ENCODE measurements around the gene BARX2. TPM values are rescaled to one million over a fixed set of nuclear protein-coding genes. Genes with fewer than 3 reads are reported as not detected.

The BARX2 gene
- total RNA-seq, 4 donors from 2014 or later, result 11.1 to 31.8 (median 23.2) TPM

DNA sequence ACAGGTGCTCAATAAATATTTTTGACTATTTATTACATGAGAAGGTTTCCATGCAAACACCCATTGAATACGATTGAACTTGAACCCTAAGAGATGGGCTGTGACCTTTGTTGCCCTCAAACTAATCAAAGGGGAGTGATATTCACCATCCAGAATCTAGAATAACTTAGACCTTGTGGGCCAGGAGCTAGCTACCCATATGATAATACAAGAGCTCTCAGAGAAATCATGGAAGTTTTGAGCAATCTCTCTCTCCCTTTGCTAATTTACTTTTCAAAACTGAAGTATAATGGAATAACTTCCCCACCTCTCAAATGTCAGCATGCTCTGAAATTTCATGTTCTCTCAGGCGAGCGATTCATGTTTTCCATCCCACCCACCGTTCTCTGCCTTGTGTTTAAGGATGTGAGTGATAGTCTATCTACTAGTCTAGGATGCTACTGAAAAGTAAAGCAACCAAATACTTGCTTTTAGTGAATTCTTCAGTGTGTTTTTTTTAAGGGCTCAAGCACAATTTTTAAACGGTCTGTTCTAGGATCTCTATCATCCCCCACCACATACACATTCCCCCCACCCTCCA is 33.3 kb downstream of the BARX2 start:
- Histone ChIP-seq H3K4me3 (no peak overlapping the region), H3K27me3 (no peaks in the 10 kb centered on the region), H3K36me3 (no peaks in the 10 kb centered on the region), H3K9me3 (no peaks in the 10 kb centered on the region), H3K4me1 (no peaks in the 10 kb centered on the region), H3K27ac (no peak overlapping the region)
- 81% methylated on average over 5 of the region's 5 CpGs for WGBS
- TF ChIP-seq EP300 (IDR thresholded peaks at IDR 0.05), result no peak
- TF ChIP-seq POLR2A (IDR thresholded peaks at IDR 0.05), result no peak
- TF ChIP-seq, protein P1, sequence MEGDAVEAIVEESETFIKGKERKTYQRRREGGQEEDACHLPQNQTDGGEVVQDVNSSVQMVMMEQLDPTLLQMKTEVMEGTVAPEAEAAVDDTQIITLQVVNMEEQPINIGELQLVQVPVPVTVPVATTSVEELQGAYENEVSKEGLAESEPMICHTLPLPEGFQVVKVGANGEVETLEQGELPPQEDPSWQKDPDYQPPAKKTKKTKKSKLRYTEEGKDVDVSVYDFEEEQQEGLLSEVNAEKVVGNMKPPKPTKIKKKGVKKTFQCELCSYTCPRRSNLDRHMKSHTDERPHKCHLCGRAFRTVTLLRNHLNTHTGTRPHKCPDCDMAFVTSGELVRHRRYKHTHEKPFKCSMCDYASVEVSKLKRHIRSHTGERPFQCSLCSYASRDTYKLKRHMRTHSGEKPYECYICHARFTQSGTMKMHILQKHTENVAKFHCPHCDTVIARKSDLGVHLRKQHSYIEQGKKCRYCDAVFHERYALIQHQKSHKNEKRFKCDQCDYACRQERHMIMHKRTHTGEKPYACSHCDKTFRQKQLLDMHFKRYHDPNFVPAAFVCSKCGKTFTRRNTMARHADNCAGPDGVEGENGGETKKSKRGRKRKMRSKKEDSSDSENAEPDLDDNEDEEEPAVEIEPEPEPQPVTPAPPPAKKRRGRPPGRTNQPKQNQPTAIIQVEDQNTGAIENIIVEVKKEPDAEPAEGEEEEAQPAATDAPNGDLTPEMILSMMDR (IDR thresholded peaks at IDR 0.05), result no peak
- no peak for TF ChIP-seq POLR2AphosphoS5 (IDR thresholded peaks at IDR 0.05)
- no peak for DNase-seq (ENCODE audit: low spot score in 2 of 2)

GRCh38 chr11:129410395-129410960 is 34.8 kb downstream of the BARX2 start:
- no peak for TF ChIP-seq POLR2A (IDR thresholded peaks at IDR 0.05)
- no peak for TF ChIP-seq EP300 (IDR thresholded peaks at IDR 0.05)
- TF ChIP-seq, protein P1 (IDR thresholded peaks at IDR 0.05), result no peak
- no peak for TF ChIP-seq POLR2AphosphoS5 (IDR thresholded peaks at IDR 0.05)
- Histone ChIP-seq H3K4me3 (no peak overlapping the region), H3K27ac (no peak overlapping the region), H3K27me3 (no peaks in the 10 kb centered on the region), H3K36me3 (no peaks in the 10 kb centered on the region), H3K9me3 (no peaks in the 10 kb centered on the region), H3K4me1 (no peaks in the 10 kb centered on the region)
- no peak for DNase-seq (ENCODE audit: low spot score in 2 of 2)
- 94% methylated on average over 3 of the region's 3 CpGs for WGBS

GRCh38 chr11:129412494-129412893 is 36.8 kb downstream of the BARX2 start:
- no peaks in the 10 kb centered on the region for H3K27me3 ChIP-seq
- WGBS, result 53% methylated on average over 4 of the region's 4 CpGs
- H3K27ac ChIP-seq, result no peak overlapping the region
- no peak overlapping the region for H3K4me3 ChIP-seq
- H3K36me3 ChIP-seq, result no peaks in the 10 kb centered on the region
- no peak for DNase-seq (ENCODE audit: low spot score in 2 of 2)
- H3K9me3 ChIP-seq, result no peaks in the 10 kb centered on the region
- TF ChIP-seq, protein P1 (IDR thresholded peaks at IDR 0.05), result no peak
- TF ChIP-seq POLR2A (IDR thresholded peaks at IDR 0.05) (no peak), EP300 (IDR thresholded peaks at IDR 0.05) (no peak), POLR2AphosphoS5 (IDR thresholded peaks at IDR 0.05) (no peak)
- H3K4me1 ChIP-seq, result no peaks in the 10 kb centered on the region

- Histone ChIP-seq H3K27me3 (no peaks in the 10 kb centered on the region), H3K4me1 (no peaks in the 10 kb centered on the region), H3K27ac (no peak overlapping the region), H3K36me3 (no peaks in the 10 kb centered on the region), H3K4me3 (no peak overlapping the region), H3K9me3 (no peaks in the 10 kb centered on the region)
- TF ChIP-seq POLR2AphosphoS5 (IDR thresholded peaks at IDR 0.05), result no peak
- no peak for TF ChIP-seq EP300 (IDR thresholded peaks at IDR 0.05)
- TF ChIP-seq POLR2A (IDR thresholded peaks at IDR 0.05), result no peak
- 79% methylated on average over 5 of the region's 5 CpGs for WGBS
- DNase-seq (ENCODE audit: low spot score in 2 of 2), result no peak
Measured at GRCh38 chr11:129414144-129414872, 38.7 kb downstream of the BARX2 start.

DNA sequence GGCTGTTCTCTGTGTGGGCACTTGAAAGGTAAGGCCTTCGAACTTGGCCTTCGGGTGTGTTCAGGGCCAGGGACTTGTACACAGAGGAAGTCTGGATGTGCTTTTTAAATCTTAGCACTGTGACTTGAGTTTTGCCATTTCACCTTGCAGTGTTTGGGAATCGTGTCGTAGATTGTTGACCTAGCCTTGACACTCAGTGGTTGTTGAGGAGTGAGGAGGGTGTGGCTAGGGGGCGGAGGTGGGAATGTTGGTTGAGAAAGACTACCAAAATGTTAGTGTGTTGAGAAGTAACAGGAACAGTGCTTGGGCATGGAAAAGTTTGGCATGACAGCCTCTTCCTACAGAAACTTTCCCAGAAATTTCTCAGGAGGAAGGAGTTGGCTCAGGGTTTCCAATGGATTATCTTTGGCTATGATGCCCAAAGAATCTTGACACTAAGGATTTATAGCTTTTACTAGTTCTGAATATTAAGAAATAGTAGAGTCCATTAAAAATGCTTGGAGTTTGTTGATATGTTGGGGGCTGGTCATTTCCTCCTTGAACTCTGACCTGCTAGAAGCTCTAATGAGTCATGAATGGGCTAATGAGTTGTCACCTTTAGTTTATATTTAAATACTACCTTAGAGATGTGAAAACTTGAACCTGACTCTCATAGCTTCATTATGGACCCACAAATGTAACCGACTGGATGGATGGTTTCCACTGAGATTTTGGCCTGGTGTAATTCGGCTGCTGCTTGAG is 40.6 kb downstream of the BARX2 start:
- no peaks in the 10 kb centered on the region for H3K27me3 ChIP-seq
- TF ChIP-seq EP300 (IDR thresholded peaks at IDR 0.05) (no peak), POLR2A (IDR thresholded peaks at IDR 0.05) (no peak), POLR2AphosphoS5 (IDR thresholded peaks at IDR 0.05) (no peak)
- TF ChIP-seq, protein P1 (IDR thresholded peaks at IDR 0.05), result no peak
- WGBS, result 80% methylated on average over 7 of the region's 7 CpGs
- no peaks in the 10 kb centered on the region for H3K4me1 ChIP-seq
- no peak for DNase-seq (ENCODE audit: low spot score in 2 of 2)
- no peak overlapping the region for H3K27ac ChIP-seq
- H3K36me3 ChIP-seq, result no peaks in the 10 kb centered on the region
- no peaks in the 10 kb centered on the region for H3K9me3 ChIP-seq
- H3K4me3 ChIP-seq, result no peak overlapping the region
